Measurements from ENCODE around the gene NOPCHAP1.

DNA sequence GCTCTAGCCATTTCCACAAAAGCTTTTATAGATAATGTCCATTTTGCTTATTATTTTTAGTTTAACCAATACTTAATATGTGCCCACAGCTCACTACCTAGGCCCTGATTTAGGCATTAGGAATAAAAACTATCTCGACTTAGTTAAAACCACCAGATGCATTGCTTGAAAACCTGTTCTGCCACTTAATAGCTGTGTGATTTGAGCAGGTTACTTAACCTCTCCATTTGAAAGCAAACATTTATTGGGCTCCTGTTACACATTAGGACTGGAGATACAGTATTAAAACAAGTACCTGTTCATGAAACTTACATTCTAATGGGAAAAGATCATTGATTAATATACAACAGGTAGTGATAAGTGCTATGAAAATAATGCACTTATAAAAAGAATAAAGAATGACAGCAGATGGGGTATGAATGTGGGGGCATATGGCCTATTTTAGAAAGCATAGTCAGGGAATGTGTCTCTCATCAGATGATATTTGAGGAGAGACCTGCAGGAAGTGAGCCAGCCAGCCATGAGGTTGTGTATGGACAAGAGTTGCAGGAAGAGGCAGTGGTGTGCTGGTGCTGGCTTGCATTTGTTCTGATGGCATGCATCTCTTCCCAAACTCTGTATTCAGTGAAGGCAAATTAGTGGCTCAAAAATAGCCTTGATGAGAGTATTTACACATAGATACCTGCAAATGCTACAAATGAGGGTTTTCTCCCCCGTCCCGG, 34.3 kb downstream of the NOPCHAP1 start:
- TF ChIP-seq, protein P1, sequence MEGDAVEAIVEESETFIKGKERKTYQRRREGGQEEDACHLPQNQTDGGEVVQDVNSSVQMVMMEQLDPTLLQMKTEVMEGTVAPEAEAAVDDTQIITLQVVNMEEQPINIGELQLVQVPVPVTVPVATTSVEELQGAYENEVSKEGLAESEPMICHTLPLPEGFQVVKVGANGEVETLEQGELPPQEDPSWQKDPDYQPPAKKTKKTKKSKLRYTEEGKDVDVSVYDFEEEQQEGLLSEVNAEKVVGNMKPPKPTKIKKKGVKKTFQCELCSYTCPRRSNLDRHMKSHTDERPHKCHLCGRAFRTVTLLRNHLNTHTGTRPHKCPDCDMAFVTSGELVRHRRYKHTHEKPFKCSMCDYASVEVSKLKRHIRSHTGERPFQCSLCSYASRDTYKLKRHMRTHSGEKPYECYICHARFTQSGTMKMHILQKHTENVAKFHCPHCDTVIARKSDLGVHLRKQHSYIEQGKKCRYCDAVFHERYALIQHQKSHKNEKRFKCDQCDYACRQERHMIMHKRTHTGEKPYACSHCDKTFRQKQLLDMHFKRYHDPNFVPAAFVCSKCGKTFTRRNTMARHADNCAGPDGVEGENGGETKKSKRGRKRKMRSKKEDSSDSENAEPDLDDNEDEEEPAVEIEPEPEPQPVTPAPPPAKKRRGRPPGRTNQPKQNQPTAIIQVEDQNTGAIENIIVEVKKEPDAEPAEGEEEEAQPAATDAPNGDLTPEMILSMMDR (IDR thresholded peaks at IDR 0.05; ENCODE audit: low read length) = no peak
- no peak for TF ChIP-seq EZH2 (IDR thresholded peaks at IDR 0.05; ENCODE audit: borderline replicate concordance, low read length)
